Body of pancreas (tissue), 4 donors: Measurements from ENCODE around the gene CFAP70.

Experiments used
- CTCF ChIP-seq, 7 experiments: fragments of 450-650 bp in 4 of 7; fragments of 200-600 bp in 3 of 7; sonication (generic) in 3 of 7; IDR thresholded peaks; one replicate each; pipeline ENCODE4 v1.5.1; 2016 to 2019; ENCODE audit warnings: antibody characterized with exemption in 7 of 7
- POLR2A ChIP-seq, 3 donors: fragments of 450-650 bp; IDR thresholded peaks; one replicate each; pipeline ENCODE4 v1.6.1; 2016; ENCODE audit warnings: antibody characterized with exemption in 3 of 3, mild to moderate bottlenecking in 2 of 3

GRCh38 chr10:73205890-73206289 lies 152.8 kb downstream of the CFAP70 start:
- TF ChIP-seq CTCF (IDR thresholded peaks at IDR 0.05): no peak
- TF ChIP-seq POLR2A (IDR thresholded peaks at IDR 0.05): no peak
